ENCODE data around the gene LAMC1.

DNA sequence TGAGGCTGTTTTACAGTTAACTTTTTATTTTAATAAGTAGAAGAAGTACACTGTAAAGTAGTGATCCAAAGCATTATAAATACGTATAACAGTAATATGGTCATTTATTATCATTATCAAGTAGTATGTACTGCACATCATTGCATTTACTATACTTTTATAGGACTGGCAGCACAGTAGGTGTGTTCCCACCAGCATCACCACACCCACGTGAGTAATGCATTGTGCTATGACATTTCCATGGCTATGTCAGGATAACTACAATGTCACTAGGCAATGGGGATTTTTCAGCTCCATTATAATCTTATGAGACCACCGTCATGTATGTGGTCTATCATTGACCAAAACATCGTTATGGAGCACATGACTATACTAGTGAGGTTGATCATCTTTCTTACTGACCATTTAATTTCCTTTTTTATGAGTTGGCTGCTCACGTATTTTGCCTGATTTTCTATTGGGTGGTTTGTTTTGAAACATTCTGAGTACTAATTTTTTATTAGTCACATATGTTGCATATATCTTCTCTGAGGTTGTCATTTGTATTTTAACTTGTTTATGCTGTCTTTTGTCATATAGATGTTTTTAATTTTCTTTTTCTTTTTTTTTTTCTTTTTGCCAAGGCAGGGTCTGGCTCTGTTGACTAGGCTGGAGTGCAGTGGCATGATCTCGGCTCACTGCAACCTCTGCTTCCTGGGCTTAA is 44.9 kb upstream of the LAMC1 start:
- TF ChIP-seq EZH2 (IDR thresholded peaks at IDR 0.05; ENCODE audit: insufficient read depth, poor library complexity, severe bottlenecking) (no peak), EZH2phosphoT487 (IDR thresholded peaks at IDR 0.05; ENCODE audit: insufficient read depth, low read depth) (no peak)
